ENCODE data around the gene METTL4.
"Not testable (repeated sequence)": the region's sequence is repeated elsewhere in the genome, so short reads cannot be mapped to it uniquely, and the experiment has no call there.

The METTL4 gene

DNA sequence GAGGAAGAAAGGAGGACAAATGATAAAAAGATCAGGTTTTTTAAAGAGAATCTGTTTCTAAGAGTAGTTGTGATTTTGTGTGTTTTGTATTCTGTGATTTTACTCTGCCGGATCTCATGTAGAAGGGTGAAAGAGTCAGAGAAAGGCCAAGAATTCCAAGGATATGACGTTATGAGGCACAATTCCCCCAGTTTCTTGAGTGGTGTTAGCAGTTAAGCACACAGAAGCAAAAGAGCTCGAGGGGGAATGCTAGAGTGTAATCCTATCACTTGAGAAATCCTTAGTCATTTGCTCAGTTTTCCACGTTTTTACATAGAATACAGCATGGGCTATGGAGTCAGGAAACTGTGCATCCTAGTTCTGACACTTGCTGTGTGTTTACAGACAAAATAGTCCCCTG lies 34.8 kb downstream of the METTL4 start:
- no peaks in the 10 kb centered on the region for H3K27me3 ChIP-seq (ENCODE audit: control insufficient read depth in 1 of 2, insufficient read depth in 2 of 2, low read length in 2 of 2)
- no peaks in the 10 kb centered on the region for H3K9me3 ChIP-seq (ENCODE audit: low read length)
- no peak overlapping the region for H3K27ac ChIP-seq (ENCODE audit: low read depth, low read length)
- no peaks in the 10 kb centered on the region for H3K36me3 ChIP-seq (ENCODE audit: insufficient read depth, low read length)
- H3K4me1 ChIP-seq (ENCODE audit: insufficient read depth, low read length): peaks cover 4% of the 10 kb centered on the region
- H3K4me3 ChIP-seq (ENCODE audit: low read depth in 1 of 2, low read length in 2 of 2): no peak overlapping the region
- H3K9ac ChIP-seq (ENCODE audit: low read length): no peak overlapping the region

DNA sequence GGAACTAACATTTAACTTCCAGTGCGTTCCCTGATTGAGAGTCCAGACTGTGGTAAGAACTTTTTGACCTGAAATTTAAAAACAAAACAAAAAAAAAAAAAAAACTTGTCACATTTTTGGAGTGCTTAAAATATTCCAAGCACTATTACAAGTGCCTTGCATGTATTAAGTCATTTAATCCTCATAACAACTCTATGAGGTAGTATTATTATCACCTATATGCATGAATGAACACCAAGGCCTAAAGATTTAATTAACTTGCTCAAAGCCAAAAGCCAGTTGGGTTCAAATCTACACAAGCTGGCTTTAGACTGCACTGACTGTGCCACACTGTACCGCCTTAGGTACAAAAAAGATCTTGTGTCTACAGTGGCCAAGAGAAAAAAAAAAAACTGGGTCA lies 35.2 kb downstream of the METTL4 start:
- H3K36me3 ChIP-seq (ENCODE audit: insufficient read depth, low read length): no peaks in the 10 kb centered on the region
- H3K9me3 ChIP-seq (ENCODE audit: low read length): no peaks in the 10 kb centered on the region
- no peak overlapping the region for H3K27ac ChIP-seq (ENCODE audit: low read depth, low read length)
- no peaks in the 10 kb centered on the region for H3K27me3 ChIP-seq (ENCODE audit: control insufficient read depth in 1 of 2, insufficient read depth in 2 of 2, low read length in 2 of 2)
- no peak overlapping the region for H3K4me3 ChIP-seq (ENCODE audit: low read depth in 1 of 2, low read length in 2 of 2)
- H3K9ac ChIP-seq (ENCODE audit: low read length): no peak overlapping the region
- peaks cover 4% of the 10 kb centered on the region for H3K4me1 ChIP-seq (ENCODE audit: insufficient read depth, low read length)

DNA sequence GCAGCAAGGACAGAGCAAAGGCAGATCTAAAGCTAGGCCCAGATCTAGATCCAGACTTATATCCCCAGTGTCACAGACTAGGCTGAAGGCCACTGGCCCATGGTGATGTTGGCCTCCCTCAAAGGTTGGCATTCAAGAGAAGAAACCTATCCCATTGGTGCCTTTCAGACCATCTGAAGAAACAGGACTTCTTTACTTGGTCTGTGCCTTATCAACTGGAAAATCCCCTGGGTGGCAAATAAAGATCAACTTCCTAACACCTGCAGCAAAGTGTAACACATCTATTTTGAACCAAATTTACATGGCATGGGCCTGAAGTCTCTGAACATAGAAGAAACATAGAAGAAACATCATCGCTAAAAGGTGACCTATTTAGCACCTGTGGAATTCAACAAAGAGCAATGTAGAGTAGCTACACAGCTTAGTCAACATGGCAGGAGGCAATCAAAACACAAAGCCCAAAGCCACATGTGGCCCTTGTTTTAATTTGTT lies 35.8 kb downstream of the METTL4 start:
- H3K36me3 ChIP-seq (ENCODE audit: insufficient read depth, low read length): no peaks in the 10 kb centered on the region
- peaks cover 4% of the 10 kb centered on the region for H3K4me1 ChIP-seq (ENCODE audit: insufficient read depth, low read length)
- no peaks in the 10 kb centered on the region for H3K9me3 ChIP-seq (ENCODE audit: low read length)
- H3K9ac ChIP-seq (ENCODE audit: low read length): no peak overlapping the region
- H3K27ac ChIP-seq (ENCODE audit: low read depth, low read length): no peak overlapping the region
- H3K27me3 ChIP-seq (ENCODE audit: control insufficient read depth in 1 of 2, insufficient read depth in 2 of 2, low read length in 2 of 2): no peaks in the 10 kb centered on the region
- H3K4me3 ChIP-seq (ENCODE audit: low read depth in 1 of 2, low read length in 2 of 2): no peak overlapping the region

DNA sequence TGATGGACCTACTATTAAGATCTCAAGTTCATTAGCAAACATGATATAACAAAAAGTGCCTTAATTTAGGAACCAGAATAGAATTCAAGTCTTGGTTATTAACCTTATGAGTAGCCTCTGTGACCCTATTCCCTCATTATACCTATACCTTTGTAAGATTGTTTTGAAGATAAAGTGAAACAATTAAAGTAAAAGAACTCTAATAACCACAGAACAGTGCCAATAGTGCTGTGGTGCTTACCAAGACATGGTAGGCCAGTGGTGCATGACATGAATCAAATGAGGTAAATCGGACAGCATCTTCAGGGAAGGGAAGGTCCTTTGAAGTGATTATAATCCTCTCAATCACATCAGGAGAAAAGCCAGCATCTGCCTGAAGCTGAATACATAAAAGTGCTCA lies 36.4 kb downstream of the METTL4 start:
- Histone ChIP-seq H3K4me3 (ENCODE audit: low read depth in 1 of 2, low read length in 2 of 2) (no peak overlapping the region), H3K4me1 (ENCODE audit: insufficient read depth, low read length) (peaks cover 4% of the 10 kb centered on the region), H3K27ac (ENCODE audit: low read depth, low read length) (no peak overlapping the region), H3K9ac (ENCODE audit: low read length) (no peak overlapping the region), H3K36me3 (ENCODE audit: insufficient read depth, low read length) (no peaks in the 10 kb centered on the region), H3K9me3 (ENCODE audit: low read length) (no peaks in the 10 kb centered on the region), H3K27me3 (ENCODE audit: control insufficient read depth in 1 of 2, insufficient read depth in 2 of 2, low read length in 2 of 2) (no peaks in the 10 kb centered on the region)

DNA sequence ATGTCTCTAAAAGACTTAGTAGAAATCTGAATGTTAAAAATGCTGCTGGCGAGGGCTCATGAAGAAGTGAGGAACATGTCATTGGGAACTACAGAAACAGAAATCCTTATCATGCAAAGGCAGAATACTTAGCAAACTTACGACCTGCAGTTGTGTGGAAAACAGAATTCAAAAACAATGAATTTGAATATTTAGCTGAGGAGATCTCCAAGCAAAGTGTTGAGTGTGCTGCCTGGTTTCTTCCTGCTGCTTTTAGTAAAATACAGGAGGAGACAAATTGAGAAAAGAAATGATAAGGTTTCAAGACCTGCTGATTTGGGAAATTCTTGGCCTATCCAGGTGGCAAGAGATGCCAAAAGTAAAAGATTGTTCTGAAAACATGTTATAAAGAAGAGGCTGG lies 38.5 kb downstream of the METTL4 start:
- Histone ChIP-seq H3K27me3 (ENCODE audit: control insufficient read depth in 1 of 2, insufficient read depth in 2 of 2, low read length in 2 of 2) (no peaks in the 10 kb centered on the region), H3K9me3 (ENCODE audit: low read length) (no peaks in the 10 kb centered on the region), H3K27ac (ENCODE audit: low read depth, low read length) (no peak overlapping the region), H3K9ac (ENCODE audit: low read length) (no peak overlapping the region), H3K4me3 (ENCODE audit: low read depth in 1 of 2, low read length in 2 of 2) (no peak overlapping the region), H3K4me1 (ENCODE audit: insufficient read depth, low read length) (peaks cover 4% of the 10 kb centered on the region), H3K36me3 (ENCODE audit: insufficient read depth, low read length) (no peaks in the 10 kb centered on the region)

DNA sequence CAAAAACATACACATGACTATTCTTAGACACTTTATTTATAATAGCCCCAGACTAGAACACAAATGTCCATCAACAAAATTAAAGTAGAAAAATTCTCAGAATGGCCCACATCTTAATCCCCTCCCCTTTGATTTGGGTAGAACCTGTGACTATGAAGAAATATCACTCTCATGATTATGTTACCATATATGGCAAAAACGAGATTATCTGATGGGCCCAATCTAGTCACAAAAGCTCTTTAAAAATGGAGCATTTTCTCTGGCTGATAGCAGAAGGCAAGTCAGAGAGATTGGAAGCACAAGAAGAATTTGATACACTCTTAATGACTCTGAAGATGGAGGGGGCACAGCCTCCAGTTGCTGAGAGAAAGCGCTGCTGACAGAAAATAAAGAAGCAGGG lies 39.6 kb downstream of the METTL4 start:
- Histone ChIP-seq H3K36me3 (ENCODE audit: insufficient read depth, low read length) (no peaks in the 10 kb centered on the region), H3K9ac (ENCODE audit: low read length) (no peak overlapping the region), H3K27ac (ENCODE audit: low read depth, low read length) (no peak overlapping the region), H3K9me3 (ENCODE audit: low read length) (no peaks in the 10 kb centered on the region), H3K27me3 (ENCODE audit: control insufficient read depth in 1 of 2, insufficient read depth in 2 of 2, low read length in 2 of 2) (no peaks in the 10 kb centered on the region), H3K4me1 (ENCODE audit: insufficient read depth, low read length) (no peaks in the 10 kb centered on the region), H3K4me3 (ENCODE audit: low read depth in 1 of 2, low read length in 2 of 2) (no peak overlapping the region)

DNA sequence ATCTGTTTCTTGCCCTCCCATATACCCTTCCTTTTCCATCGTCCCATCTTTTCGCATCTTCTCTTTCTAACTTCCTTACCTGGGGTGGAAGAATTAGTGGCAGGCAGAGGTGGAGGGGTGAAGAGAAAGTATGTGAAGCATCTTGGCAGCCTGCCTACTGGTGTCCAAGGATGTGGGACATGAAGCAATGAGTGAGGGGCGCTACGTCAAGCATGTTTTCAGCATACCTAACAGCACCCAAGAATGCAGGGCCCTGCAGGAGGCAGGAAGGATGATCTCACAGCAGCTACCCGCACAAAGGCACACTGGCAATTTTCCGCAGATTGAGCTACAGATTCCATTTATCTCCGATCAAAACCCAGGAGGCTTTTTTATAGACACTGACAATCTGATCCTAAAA lies 42.2 kb downstream of the METTL4 start:
- Histone ChIP-seq H3K9ac (ENCODE audit: low read length) (no peak overlapping the region), H3K4me1 (ENCODE audit: insufficient read depth, low read length) (no peaks in the 10 kb centered on the region), H3K27ac (ENCODE audit: low read depth, low read length) (no peak overlapping the region), H3K4me3 (ENCODE audit: low read depth in 1 of 2, low read length in 2 of 2) (no peak overlapping the region), H3K27me3 (ENCODE audit: control insufficient read depth in 1 of 2, insufficient read depth in 2 of 2, low read length in 2 of 2) (no peaks in the 10 kb centered on the region), H3K36me3 (ENCODE audit: insufficient read depth, low read length) (no peaks in the 10 kb centered on the region), H3K9me3 (ENCODE audit: low read length) (no peaks in the 10 kb centered on the region)

DNA sequence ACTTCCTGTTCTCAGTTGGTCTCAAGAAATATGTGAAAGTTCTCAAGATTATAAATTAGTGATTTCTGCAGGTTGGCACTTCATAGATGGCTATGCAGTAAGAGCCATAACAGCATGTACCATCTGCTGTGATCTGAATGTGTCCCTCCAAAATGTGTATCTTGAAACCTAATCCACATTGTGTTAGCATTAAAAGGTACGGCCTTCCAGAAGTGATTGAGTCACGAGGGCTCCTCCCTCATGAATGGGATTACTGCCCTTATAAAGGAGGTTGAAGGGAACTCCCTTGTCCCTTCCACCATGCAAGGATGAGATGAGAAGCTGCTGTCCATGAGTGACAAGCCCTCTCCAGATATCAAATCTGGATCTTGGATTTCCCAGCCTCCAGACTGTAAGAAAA lies 45.0 kb downstream of the METTL4 start:
- Histone ChIP-seq H3K4me1 (ENCODE audit: insufficient read depth, low read length) (no peaks in the 10 kb centered on the region), H3K4me3 (ENCODE audit: low read depth in 1 of 2, low read length in 2 of 2) (no peak overlapping the region), H3K36me3 (ENCODE audit: insufficient read depth, low read length) (no peaks in the 10 kb centered on the region), H3K9me3 (ENCODE audit: low read length) (no peaks in the 10 kb centered on the region), H3K9ac (ENCODE audit: low read length) (no peak overlapping the region), H3K27me3 (ENCODE audit: control insufficient read depth in 1 of 2, insufficient read depth in 2 of 2, low read length in 2 of 2) (no peaks in the 10 kb centered on the region), H3K27ac (ENCODE audit: low read depth, low read length) (no peak overlapping the region)

DNA sequence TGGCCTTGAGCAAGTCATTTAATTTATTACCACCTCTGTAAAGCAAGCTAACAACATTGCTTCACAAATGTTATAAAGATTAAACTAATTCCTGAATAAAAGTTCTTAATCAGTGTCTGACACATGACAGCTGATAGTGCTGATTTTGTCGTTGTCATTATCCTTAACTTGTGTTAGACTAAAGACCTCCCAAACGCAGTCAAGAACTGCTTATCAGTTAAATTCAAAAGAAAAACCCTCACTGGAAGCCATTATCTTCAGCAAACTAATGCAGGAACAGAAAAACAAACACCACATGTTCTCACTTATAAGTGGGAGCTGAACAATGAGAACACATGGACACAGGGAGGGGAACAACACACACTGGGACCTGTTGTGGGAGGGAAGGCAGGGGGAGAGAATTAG lies 46.5 kb downstream of the METTL4 start:
- not testable (repeated sequence) for H3K4me1 ChIP-seq (ENCODE audit: insufficient read depth, low read length); H3K36me3 ChIP-seq (ENCODE audit: insufficient read depth, low read length); H3K9ac ChIP-seq (ENCODE audit: low read length); H3K27me3 ChIP-seq (ENCODE audit: control insufficient read depth in 1 of 2, insufficient read depth in 2 of 2, low read length in 2 of 2); H3K27ac ChIP-seq (ENCODE audit: low read depth, low read length); H3K9me3 ChIP-seq (ENCODE audit: low read length); H3K4me3 ChIP-seq (ENCODE audit: low read depth in 1 of 2, low read length in 2 of 2)

DNA sequence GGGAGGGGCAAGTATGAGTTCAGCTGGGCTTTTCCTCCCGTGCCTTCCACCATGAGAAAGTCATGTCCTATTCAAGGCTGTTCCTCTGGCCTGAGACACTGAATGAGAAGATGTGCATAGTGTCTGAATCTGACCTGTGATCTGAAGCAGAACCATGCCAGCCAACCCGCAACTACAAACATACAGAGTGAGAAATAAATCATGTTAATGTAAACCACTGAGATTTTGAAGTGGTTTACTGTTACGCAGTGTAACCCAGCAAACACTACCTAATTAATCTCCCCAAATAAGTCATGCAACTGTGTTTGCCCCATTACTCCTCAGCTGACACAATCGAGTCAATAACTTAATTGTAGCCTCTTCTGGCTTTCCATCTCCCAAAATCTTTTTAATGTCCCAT lies 49.2 kb downstream of the METTL4 start:
- Histone ChIP-seq H3K27me3 (ENCODE audit: control insufficient read depth in 1 of 2, insufficient read depth in 2 of 2, low read length in 2 of 2) (no peaks in the 10 kb centered on the region), H3K4me1 (ENCODE audit: insufficient read depth, low read length) (no peaks in the 10 kb centered on the region), H3K9me3 (ENCODE audit: low read length) (no peaks in the 10 kb centered on the region), H3K36me3 (ENCODE audit: insufficient read depth, low read length) (no peaks in the 10 kb centered on the region), H3K9ac (ENCODE audit: low read length) (no peak overlapping the region), H3K4me3 (ENCODE audit: low read depth in 1 of 2, low read length in 2 of 2) (no peak overlapping the region), H3K27ac (ENCODE audit: low read depth, low read length) (no peak overlapping the region)

DNA sequence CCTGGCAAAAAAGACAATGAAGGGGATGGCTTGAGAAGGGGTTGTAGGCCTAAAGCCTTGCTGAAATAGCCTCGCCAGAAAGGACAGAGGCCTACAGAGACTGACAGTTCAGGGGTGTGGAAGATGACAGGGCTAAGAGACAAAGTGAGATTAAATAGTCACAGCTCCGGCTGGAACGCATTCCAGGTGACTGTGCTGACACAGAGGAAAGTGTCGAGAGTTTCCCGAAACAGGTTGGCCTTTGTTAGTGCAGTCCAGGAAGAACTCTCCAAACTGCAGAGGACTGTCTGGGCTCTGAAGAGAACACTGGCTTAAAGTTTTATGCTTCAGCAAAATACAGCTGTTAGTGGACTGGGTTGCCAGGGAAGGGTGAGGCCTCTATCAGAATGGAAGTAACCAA lies 52.8 kb downstream of the METTL4 start:
- Histone ChIP-seq H3K4me3 (ENCODE audit: low read depth in 1 of 2, low read length in 2 of 2) (no peak overlapping the region), H3K27me3 (ENCODE audit: control insufficient read depth in 1 of 2, insufficient read depth in 2 of 2, low read length in 2 of 2) (no peaks in the 10 kb centered on the region), H3K4me1 (ENCODE audit: insufficient read depth, low read length) (no peaks in the 10 kb centered on the region), H3K36me3 (ENCODE audit: insufficient read depth, low read length) (no peaks in the 10 kb centered on the region), H3K9ac (ENCODE audit: low read length) (no peak overlapping the region), H3K9me3 (ENCODE audit: low read length) (no peaks in the 10 kb centered on the region), H3K27ac (ENCODE audit: low read depth, low read length) (no peak overlapping the region)

DNA sequence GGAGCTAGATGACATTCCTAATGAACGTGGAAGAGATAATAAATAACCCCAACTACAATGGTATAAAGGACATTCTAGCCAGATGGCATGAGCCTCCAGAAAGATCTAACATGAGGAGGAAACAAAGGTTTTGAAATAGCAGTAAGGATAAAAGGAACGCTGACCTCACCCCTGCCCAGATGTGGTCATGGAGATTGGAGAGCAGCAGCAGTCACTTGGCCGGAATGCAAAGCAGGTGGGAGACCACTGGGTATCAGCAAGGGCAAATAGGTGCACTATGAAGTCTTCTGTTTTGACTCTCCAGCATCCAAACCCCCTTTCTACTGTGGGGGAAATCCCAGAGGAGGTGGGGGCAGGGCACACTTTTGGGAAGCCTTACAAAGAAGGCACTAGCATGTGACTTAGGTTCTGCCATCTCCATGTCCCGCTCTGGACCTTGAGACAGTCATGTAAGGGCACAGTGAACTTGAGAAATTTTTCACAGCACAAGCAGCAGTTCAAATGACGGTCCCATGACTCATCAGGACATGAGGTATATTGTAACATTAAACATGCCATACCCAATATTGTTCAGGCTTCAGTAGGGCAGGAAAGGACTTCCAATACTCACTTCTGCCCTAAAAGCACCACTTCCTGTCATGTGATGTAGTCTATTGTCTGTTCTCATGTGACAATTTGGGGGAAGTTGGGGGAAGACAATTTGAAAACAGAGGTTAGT lies 55.2 kb downstream of the METTL4 start:
- H3K27ac ChIP-seq (ENCODE audit: low read depth, low read length): no peak overlapping the region
- no peaks in the 10 kb centered on the region for H3K4me1 ChIP-seq (ENCODE audit: insufficient read depth, low read length)
- H3K36me3 ChIP-seq (ENCODE audit: insufficient read depth, low read length): no peaks in the 10 kb centered on the region
- no peaks in the 10 kb centered on the region for H3K9me3 ChIP-seq (ENCODE audit: low read length)
- no peak overlapping the region for H3K9ac ChIP-seq (ENCODE audit: low read length)
- H3K4me3 ChIP-seq (ENCODE audit: low read depth in 1 of 2, low read length in 2 of 2): no peak overlapping the region
- no peaks in the 10 kb centered on the region for H3K27me3 ChIP-seq (ENCODE audit: control insufficient read depth in 1 of 2, insufficient read depth in 2 of 2, low read length in 2 of 2)

Data from muscle layer of colon (tissue), 2 donors.